IPS-18c (cell line): Measurements from ENCODE around the gene CHN2.

Experiments used
- H3K4me3 ChIP-seq: 2 replicates; pipeline ENCODE4 v1.7.0; 2013; ENCODE audit warnings: low read depth, mild to moderate bottlenecking, low read length, moderate library complexity; ENCODE audit not compliant: insufficient read depth
- H3K9me3 ChIP-seq: one replicate; pipeline ENCODE4 v1.6.1; 2013; ENCODE audit warnings: mild to moderate bottlenecking, low read length, moderate library complexity; ENCODE audit not compliant: control insufficient read depth, insufficient read depth

Gene CHN2

DNA sequence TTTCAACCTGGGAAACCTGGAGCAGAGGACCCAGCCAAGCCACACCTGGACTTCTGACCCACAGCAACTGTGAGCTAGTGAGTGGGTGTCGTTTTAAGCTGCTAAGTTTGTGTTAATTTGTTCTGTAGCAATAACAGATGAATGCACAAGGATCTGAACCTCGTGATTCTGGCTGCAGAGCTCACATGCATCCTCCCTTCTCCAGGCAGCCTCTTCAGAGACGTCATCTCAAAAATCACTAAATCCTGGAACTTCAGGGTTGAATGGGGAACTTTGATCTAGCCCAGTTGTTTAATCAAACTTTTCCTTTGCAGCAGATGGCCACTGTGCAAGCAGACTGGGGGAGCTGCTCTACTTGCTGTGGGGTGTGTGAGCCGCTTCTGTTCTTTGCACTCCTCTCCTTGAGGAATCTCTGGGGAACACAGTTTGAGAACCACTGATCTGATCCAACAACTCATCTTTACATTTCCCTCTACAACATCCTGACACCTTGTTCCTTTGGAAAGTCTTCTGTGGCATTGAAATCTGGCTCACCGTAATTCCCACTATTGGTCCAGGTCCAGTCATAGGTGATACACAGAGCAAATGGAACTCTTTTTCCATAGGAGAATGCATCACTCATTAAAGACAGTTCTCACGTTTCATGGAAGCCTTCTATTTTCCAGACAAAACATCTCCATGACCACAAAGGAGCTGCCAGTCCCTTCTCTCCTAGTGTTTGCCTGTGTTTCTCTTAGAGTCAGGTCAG, 90.3 kb downstream of the CHN2 start:
- Histone ChIP-seq H3K9me3 (no peaks in the 10 kb centered on the region), H3K4me3 (no peak overlapping the region)

DNA sequence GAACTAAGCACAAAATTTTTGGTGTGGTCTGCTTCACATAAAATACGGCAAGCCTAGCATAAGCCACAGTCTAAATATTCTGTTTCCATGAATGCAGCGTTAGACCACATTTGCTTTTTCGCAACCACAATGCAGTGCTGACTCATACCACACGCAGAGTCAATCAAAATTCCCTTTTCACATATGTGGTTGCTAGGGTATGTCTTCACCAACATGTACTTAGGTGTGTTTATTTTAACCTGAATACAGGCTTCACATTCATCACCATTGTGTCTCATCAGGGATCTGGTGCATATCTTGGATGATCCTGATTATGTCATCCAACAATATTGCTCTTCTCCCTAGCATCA, 90.8 kb downstream of the CHN2 start:
- Histone ChIP-seq H3K9me3 (no peaks in the 10 kb centered on the region), H3K4me3 (no peak overlapping the region)

DNA sequence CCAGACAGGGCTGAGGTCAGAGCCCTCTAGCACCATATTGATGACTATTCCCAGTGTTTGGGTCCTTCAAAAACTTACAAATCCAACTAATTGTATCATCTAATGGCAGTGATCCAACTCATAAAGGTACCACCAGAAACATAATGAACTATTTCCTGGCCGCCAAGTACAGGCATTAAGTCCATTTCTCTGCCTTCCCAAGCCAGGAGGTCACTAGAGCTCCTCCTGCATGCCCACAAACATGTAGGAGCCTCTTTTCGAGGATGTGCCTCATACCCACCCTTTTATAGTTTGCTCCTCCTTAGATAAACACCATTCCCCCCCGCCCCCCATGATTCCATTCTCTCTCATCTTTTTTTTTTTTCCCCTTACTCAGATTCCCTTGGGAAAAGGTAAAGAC, 91.3 kb downstream of the CHN2 start:
- no peak overlapping the region for H3K4me3 ChIP-seq
- no peaks in the 10 kb centered on the region for H3K9me3 ChIP-seq

DNA sequence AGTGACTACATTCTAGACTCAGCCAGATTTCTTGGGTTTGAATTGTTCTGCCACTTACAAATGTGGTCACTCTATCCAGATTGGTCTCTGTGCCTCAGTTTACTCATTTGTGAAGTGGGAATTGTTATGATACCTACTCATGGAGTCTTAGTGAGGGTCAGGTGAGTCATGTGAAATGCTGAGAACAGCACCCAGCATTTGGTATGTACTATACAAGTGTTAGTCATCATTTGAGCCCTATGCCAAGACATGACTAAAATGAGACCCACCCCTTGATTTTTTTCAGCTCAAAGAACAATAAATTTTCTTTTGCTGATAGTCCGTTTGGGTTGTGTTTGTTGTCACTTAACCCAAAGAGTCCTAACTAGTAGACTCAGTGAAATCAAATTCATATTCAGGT, 92.8 kb downstream of the CHN2 start:
- Histone ChIP-seq H3K9me3 (no peaks in the 10 kb centered on the region), H3K4me3 (no peak overlapping the region)

DNA sequence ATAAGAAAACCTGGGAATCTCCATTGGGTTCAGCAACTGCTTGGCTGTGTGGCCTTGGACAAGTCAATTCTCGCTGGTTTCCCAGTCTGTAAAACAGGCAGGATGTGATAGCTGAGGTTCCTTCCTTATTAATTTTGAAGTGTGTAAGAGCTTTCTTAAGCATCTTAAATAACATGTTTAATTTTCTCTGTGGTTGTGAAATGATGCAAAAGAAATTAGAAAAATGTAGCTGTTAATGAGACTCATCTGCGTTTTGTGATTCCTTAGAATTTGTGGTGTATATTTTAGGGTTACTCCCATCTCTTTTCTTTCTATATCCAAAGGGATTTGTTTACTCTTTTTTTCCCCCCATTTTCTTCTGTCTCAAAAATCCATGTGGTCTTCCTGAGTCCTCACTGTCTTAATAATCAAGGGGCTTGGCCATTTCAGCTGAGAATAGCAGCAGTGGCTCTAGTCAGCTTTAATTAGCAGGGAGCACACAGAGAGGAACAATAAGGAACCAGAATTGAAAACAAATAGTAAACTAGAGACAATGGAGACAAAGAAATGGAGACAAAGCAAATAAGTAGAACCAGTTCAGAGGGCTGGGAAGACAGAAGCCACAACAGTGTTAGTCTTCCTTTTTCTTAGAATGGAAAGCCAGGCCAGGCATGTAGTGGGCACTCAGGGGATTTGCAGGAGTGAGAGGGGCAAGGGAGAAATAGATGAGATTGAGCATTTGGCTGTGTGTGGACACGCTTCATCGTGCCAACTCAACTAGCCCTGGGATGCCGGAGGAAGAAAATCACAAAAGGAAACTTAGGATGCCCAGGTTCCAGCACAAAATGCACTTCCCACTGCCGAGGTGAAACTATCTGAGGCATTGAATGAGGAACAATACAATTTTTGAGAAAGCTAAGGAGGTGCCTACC, 93.9 kb downstream of the CHN2 start:
- H3K4me3 ChIP-seq: no peak overlapping the region
- H3K9me3 ChIP-seq: no peaks in the 10 kb centered on the region

DNA sequence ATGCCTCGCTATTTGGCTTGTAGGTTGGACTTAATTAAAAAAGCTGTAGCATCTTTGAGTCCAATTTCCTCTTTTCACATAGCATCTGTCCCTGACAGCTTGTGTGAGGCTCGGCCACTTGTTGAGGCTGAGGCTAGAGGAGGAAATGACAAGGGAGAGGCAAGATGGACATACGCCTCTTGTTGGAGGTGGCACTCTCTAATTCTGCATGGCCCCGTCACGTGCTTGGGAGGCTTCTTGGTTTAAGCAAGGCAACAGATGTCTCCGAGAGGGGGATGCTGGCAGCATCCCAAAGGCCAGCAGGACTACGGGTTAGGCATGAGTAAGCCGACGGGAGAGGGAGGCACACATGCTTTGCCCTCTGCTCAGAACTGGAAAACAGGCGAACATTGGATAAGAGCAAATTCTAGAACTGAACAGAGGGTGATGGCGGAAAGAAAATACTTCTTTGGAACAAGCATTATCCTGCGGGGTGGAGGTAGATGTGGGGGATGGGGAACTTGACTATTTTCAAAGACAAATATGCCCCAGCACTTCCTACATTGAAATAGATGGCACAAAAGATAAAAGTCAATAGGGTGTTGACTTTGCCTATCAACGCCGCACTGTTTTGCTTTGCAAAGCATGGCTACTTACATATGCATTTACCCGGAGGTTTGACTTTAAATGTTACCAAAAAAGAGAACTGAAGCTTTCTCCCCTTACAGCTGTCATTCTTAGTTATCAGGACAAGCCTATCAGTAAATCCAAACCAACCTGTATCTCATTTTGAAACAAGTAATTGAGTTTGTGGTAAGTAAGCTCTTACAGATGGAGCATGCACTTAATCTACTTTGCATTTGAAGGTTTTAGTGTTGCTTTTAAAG, 94.8 kb downstream of the CHN2 start:
- no peak overlapping the region for H3K4me3 ChIP-seq

DNA sequence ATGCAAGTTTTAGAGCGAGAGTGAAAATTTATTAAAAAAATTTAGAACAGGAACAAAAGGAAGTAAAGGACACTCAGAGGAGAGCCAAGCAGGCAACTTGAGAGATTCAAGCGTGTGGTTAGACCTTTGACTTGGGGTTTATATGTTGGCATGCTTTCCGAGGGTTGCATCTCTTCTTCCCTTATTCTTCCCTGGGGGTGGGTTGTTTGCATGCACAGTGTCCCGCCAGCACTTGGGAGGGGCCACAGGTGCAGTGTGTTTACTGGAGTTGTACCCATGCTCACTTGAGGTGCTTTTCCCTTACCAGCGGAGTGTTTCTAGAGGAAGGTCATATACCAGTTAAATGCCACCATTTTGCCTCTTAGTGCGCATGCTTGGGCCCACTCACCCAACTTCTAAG, 96.3 kb downstream of the CHN2 start:
- H3K9me3 ChIP-seq: no peaks in the 10 kb centered on the region

More for the DNA sequence above, 94.8 kb downstream of the CHN2 start:
- H3K9me3 ChIP-seq: no peaks in the 10 kb centered on the region

DNA sequence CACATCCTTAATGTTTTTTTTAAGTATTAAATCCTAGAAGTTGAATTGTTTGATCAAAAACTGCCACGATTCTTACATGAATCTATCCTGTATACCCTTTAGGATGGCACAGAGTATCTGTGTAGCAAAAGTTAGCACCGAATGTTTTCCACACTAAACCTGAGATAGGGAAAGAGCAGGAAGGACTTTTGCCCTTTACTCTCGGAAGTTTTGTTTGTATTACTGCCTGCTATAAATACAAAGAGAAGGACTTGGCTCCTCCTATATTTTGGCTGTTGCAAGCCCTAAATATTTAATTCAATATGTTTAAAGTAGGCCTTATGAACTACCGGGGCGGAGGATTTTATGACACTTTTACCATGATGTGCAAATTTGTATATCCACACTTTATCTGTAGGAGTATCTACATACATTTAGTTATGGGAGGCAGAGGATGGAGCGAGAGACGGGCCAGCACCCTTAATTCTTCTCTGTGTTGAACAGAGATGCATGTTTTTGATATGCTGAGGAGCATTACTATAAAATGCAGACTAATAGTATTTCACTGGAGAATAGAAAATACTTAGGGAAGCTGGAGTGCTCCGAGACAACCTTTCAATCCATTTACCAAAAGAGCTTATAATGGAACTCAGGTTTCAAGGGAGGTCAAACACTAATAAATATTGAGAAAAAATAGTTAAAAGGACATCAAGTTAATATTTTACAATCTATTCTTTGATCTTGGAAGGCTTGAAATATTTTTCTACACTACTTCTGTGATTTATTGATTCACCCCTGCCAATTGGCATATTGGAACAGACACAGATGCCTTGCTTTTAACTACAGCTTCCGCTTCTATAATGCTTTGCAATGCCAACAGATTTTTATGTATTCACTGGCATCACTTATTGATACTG, 97.4 kb downstream of the CHN2 start:
- Histone ChIP-seq H3K9me3 (no peaks in the 10 kb centered on the region), H3K4me3 (no peak overlapping the region)

More for the DNA sequence above, 96.3 kb downstream of the CHN2 start:
- no peak overlapping the region for H3K4me3 ChIP-seq

DNA sequence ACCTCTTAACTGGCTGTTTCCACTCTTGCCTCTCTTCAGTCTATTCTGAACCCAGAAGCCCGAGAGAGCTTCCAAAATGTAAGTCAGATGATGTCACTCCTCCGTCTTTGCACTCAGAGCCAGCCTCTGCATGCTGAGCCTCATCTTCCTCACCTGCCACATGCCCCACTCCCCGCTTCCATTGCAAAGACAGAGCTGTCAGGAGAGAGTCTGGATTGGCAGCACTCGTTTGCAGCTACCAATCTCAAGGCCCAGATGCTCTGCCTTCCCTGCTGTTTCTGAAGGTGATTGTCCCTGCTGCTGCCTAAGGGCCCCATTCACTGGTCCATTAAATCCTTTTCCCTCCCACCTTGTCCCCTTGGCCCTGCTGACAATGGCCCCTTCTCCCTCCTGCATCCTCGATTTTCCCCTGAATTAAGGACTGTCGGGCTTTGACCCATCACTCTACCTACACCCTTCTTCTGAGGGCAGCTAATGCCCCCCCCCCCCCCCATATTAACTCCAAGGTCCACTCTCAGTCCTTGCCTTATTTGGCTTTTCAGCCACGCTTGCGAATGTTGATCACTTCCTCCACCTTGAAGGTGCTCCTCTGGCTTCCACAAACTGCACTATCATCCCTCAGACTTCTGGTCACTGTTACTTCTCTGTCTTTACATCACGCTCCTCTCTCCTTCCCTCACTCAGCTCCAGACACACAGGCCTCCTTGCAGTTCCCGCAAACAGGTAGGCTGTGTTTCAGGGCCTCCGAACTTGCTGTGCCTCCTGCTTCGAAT, 98.5 kb downstream of the CHN2 start:
- Histone ChIP-seq H3K9me3 (no peaks in the 10 kb centered on the region), H3K4me3 (no peak overlapping the region)

DNA sequence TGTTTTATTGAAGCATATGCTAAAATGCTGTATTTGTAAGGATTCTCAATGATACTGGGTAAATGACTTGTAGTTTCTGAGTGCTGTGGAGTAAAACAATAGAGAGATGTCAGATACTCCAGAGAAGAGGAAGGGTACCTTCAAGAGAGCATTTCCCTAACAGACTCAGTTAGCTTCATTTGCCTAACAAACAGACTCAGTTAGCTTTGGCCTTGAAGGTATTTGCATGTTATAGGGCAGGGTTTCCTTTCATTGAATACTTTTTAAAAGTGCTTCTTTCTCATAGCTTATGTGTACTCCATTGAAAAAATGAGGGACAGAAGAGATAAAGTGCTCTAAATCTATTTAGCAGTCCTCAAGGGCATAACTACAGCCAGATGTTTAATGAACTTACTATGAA, 101.8 kb downstream of the CHN2 start:
- no peaks in the 10 kb centered on the region for H3K9me3 ChIP-seq
- no peak overlapping the region for H3K4me3 ChIP-seq

DNA sequence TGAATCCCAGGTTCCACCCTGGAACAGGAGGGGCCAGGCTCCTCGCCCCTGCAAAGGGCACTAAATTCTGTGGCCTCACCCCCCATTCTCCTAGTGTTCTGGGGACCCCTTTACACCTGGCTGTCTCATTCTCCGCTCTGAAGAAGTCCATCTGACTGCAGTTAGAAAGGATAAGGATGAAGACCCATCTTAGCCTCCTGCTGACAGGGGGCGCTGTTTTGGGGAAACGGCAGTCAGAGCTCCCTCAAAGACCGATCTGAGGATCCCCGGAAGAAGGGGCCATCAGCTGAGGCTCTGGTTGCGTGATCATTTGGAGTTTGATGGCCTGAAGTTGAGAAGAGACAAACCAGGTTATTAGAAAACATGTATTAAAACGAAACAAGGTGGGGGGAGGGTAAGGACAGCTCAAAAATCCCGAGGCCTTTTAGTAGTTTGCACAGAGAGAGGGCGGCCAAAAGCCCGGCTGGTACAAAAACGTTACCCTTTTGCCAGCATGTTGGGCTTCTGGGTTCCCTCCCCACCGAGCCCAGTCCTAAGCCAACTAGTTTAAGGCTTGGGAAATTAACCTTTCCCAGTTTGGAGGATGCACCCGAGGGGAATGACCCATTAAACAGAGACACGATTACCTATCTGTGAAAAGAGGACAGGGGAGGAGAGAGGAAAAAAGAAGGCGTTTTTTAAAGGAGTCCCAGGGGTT, 102.8 kb downstream of the CHN2 start:
- Histone ChIP-seq H3K9me3 (no peaks in the 10 kb centered on the region), H3K4me3 (no peak overlapping the region; the same call in 1 of the 2 replicates)

DNA sequence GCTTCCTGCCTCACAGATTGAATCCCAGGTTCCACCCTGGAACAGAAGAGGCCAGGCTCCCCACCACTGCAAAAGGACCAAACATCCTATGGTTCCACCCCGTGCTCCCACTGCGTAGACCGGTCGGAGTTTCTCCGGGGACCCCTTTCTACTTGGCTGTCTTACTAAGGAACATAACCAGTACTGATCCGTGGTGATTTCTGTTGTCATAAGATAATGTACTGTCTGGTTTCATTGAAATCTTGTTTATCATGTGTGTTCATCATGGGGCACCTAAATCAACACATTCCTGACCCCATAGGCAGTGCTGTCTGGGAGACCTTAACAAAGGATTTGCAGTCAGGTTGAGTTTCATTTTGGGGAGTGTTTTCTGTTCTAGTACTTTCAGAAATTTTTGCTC, 104.5 kb downstream of the CHN2 start:
- no peak overlapping the region for H3K4me3 ChIP-seq
- no peaks in the 10 kb centered on the region for H3K9me3 ChIP-seq

DNA sequence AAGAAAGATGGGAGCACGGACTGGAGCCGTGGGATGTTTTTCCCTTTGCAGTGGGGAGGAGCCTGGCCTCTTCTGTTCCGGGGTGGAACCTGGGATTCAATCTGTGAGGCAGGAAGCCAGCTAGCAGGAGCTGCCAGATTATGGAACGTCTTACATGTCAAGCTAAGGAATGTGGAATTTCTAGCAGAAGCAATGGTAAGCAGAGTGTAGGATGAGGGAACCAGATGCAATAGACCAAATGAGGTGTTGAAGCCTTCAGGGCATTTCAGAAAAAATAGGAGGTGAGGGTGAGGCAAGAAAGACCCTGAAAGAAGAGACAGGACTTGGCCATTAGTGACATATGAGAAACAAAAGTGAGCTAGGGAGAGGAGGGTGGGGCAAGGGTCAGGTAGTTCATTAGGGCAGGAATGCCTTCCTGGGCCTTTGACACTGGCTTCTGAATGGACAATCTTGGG, 105.5 kb downstream of the CHN2 start:
- no peak overlapping the region for H3K4me3 ChIP-seq
- H3K9me3 ChIP-seq: no peaks in the 10 kb centered on the region

DNA sequence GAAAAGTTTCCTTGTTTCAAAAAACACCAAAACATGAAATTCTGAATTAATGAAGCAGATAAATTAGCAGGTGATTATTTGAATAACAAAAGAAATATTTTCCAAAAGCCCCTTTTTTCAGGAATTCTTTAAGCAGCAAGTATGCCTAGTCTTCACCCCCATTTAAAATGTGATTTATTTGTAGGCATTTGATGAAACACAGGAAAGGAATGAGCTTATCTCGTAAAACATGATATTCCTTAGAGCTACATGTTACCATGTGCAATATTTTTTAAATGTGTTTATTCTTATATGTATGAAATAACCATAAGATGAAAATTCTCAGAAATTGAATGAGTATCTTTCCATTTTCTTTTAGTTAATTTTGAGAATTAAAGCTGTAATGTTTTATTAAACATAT, 106.1 kb downstream of the CHN2 start:
- Histone ChIP-seq H3K9me3 (no peaks in the 10 kb centered on the region), H3K4me3 (no peak overlapping the region)

DNA sequence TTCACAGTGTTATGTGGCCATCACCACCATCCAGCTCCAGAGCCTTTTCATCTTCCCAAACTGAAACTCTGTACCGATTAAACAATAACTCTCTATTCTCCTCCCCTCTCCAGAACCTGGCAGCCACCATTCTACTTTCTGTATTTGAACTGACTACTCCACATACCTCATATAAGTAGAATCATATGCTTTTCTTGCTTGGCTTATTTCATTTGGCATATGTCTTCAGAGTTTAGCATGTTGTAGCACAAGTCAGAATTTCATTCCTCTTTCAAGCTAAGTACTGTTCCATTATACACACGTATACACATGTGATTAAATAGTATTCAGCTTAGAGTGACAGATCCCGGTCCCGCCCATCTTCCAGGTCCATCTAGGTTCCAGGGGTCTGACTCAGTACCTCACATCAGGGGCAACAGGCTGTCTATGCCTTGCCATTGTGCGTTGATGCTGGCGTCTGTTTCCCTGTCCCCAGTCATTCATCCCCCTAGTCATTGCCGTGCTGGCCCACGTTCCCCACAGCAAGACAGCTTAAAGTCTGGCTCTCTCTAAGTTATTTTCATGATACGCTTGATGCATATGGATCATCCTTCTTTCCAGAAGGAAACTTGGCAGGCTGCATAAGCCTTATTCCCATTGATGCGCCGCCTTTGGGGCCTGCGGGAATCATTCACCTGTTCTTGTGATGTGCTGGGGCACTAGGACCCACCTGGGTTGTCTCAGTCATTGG, 108.3 kb downstream of the CHN2 start:
- Histone ChIP-seq H3K9me3 (no peaks in the 10 kb centered on the region), H3K4me3 (no peak overlapping the region)
